Small intestine (tissue), 7 donors: ENCODE measurements around the gene CNTD1. TPM values are rescaled to one million over a fixed set of nuclear protein-coding genes. Genes with fewer than 3 reads are reported as not detected.

ENCODE experiments used
- DNase-seq, 2 donors: peaks; one replicate each; pipeline versions ENCODE4 v3.0.0 to v3.0.0-alpha.2; 2013
- FAIRE-seq: peaks from 2 replicates; lab custom pipeline; 2012; peaks lifted over from hg19 to GRCh38; lab: Jason Lieb, UNC
- H3K27ac ChIP-seq, 3 donors: one replicate each; pipeline ENCODE4 v1.5.1; 2013; ENCODE audit warnings: low read length in 2 of 3, mild to moderate bottlenecking in 2 of 3, control low read depth in 1 of 3, inconsistent platforms in 1 of 3, low read depth in 1 of 3, moderate library complexity in 1 of 3
- H3K27me3 ChIP-seq, 3 donors: one replicate each; pipeline ENCODE4 v1.6.1; 2013; ENCODE audit warnings: low read length in 3 of 3, inconsistent platforms in 1 of 3; ENCODE audit not compliant: control insufficient read depth in 3 of 3, insufficient read depth in 3 of 3
- H3K36me3 ChIP-seq, 3 donors: one replicate each; pipeline ENCODE4 v1.6.1; 2013; ENCODE audit warnings: low read length in 3 of 3, inconsistent platforms in 1 of 3, low read depth in 1 of 3, mild to moderate bottlenecking in 1 of 3, moderate library complexity in 1 of 3; ENCODE audit not compliant: control insufficient read depth in 3 of 3, insufficient read depth in 2 of 3
- H3K4me1 ChIP-seq, 3 donors: one replicate each; pipeline ENCODE4 v1.6.1; 2013; ENCODE audit warnings: low read length in 2 of 3, inconsistent platforms in 1 of 3, low read depth in 1 of 3, mild to moderate bottlenecking in 1 of 3, moderate library complexity in 1 of 3; ENCODE audit not compliant: control insufficient read depth in 3 of 3, insufficient read depth in 2 of 3
- H3K4me3 ChIP-seq, 3 donors: one replicate each; pipeline ENCODE4 v1.5.1; 2013; ENCODE audit warnings: low read length in 3 of 3, control low read depth in 1 of 3, inconsistent platforms in 1 of 3, low read depth in 1 of 3, mild to moderate bottlenecking in 1 of 3, moderate library complexity in 1 of 3
- H3K9me3 ChIP-seq, 2 donors: one replicate each; pipeline ENCODE4 v1.6.1; 2013; ENCODE audit warnings: low read depth in 1 of 2, low read length in 1 of 2; ENCODE audit not compliant: control insufficient read depth in 2 of 2, insufficient read depth in 1 of 2
- WGBS, 3 donors: extraction: QIAGEN DNeasy Blood & Tissue Kit; methylation state at CpG; one replicate each; pipeline ENCODE4 v1.1.7; 2013; 5-methylcytosine and 5-hydroxymethylcytosine counted together
- polyA plus RNA-seq, 4 donors: library from polyadenylated mRNA; stranded (reverse) in 3 of 4; unstranded in 1 of 4; fragments of 200-250 nt in 3 of 4; fragments of 120-200 nt in 1 of 4; gene quantifications; one replicate each; pipeline versions ENCODE4 v1.2.1 to v1.2.3, GENCODE V29; 2013
- donor health status: healthy with polysubstance abuse.
- donor health status: control.
- donor health status: control.
- donor health status: Bipolar disorder and iron deficiency.
- donor health status: healthy.

CNTD1 gene
- polyA plus RNA-seq, 4 donors = 0.52 to 2.3 TPM; not detected in 2

DNA sequence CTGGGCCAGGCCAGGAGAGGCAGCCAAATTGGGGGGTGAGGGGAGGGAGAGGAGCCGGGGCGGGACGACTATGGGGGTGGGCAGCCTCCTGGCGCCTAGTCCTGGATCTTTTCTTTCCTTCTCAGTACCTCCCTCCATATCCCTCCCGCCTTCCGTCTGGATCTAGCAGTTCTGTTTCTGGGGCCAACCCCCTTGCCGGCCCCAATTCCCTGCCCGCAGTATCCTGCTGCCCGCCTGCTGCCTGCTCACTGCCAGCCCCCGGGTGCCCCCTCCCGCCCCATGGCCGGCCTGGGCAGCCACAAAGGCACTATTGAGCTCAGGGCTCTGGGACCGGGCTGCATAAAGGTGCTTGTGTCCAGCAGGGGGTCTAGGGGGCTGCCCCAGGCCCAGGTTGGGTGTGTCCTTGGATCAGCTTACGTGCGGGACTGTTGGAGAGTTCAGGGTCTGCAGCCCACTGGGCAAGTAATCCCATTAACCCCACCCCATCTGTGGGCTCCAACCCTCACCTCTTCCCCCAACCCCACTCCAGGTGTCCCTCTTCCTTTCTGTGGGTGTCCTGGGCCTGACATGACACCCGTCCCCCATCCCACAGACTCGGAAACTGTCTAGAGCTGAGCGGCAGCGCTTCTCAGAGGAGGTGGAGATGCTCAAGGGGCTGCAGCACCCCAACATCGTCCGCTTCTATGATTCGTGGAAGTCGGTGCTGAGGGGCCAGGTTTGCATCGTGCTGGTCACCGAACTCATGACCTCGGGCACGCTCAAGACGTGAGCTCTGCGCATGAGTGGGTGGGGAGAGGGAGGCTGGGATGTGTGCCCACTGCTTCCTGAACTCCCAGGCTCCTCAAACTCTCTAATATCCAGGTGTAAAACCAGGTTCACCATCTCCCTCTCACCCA, 16.2 kb upstream of the CNTD1 start:
- H3K36me3 ChIP-seq = peaks cover 0 to 71% (median 6%) of the 10 kb centered on the region in 3 donors
- peaks cover 0 to 40% (median 0%) of the 10 kb centered on the region in 3 donors for H3K4me1 ChIP-seq
- no peak for DNase-seq
- peak overlapping the region in 1 of 3 donors; percentile 60 for H3K4me3 ChIP-seq
- WGBS, 3 donors = 26 to 38% (median 38%) methylated on average over 24 to 29 of the region's 29 CpGs
- H3K9me3 ChIP-seq = no peaks in the 10 kb centered on the region
- no peak for FAIRE-seq
- peaks cover 0 to 56% (median 13%) of the 10 kb centered on the region in 3 donors for H3K27me3 ChIP-seq
- H3K27ac ChIP-seq = no peak overlapping the region

DNA sequence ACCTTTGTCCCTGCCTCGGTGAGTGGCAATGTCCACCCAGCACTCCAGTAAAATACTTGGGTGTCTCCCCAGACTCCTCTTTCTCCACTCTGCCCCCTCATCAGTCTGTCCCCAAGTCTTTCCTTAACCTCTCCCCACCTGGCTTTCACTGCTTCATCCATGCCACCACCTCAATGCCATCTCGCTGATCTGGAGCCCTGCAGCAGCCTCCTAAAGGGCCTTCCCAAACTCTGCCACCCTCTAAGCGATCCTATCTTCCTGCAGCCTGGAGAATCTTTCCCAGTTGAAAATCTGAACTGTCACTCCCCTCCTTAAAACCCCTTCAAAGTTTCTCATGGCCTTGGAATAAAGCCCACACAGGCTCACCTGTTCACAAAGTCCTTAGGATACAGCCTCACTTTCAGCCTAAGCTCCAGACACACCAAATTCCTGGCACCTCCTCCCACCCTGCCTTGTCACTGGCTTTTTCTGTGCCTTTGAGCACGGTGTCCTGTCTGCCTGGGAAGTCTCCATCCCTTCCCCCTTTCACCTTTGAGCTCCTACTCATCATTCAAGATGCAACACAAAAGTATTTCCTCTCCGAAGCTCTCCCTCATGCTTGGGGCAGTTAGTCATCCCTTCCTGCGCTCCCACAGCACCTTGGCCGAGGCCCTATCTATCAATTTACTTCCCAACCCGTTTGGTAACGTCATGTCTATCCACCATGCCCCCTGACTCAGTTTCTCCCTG, 15.4 kb upstream of the CNTD1 start:
- Histone ChIP-seq H3K27me3 (peaks cover 0 to 56% (median 13%) of the 10 kb centered on the region in 3 donors), H3K36me3 (peaks cover 0 to 70% (median 2%) of the 10 kb centered on the region in 3 donors), H3K4me1 (peaks cover 0 to 40% (median 0%) of the 10 kb centered on the region in 3 donors), H3K27ac (no peak overlapping the region), H3K4me3 (peak overlapping the region in 1 of 3 donors; percentile 60), H3K9me3 (no peaks in the 10 kb centered on the region)
- DNase-seq (no peak), FAIRE-seq (no peak)
- 35 to 51% (median 44%) methylated on average over 9 of the region's 9 CpGs for WGBS, 3 donors

DNA sequence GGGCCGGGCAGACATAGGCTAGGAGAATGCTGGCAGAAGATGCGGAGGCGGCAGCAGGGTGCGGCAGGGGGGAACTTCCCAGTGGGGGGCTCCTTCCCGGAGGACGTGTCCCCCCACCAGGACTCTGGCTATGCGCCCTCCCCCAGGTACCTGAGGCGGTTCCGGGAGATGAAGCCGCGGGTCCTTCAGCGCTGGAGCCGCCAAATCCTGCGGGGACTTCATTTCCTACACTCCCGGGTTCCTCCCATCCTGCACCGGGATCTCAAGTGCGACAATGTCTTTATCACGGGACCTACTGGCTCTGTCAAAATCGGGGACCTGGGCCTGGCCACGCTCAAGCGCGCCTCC, 14.9 kb upstream of the CNTD1 start:
- 40 to 84% (median 68%) methylated on average over 22 of the region's 22 CpGs for WGBS, 3 donors
- Histone ChIP-seq H3K4me1 (peaks cover 0 to 39% (median 0%) of the 10 kb centered on the region in 3 donors), H3K4me3 (no peak overlapping the region), H3K27me3 (peaks cover 0 to 56% (median 13%) of the 10 kb centered on the region in 3 donors), H3K27ac (no peak overlapping the region), H3K36me3 (peaks cover 0 to 70% (median 2%) of the 10 kb centered on the region in 3 donors), H3K9me3 (no peaks in the 10 kb centered on the region)
- DNase-seq (no peak), FAIRE-seq (no peak)

DNA sequence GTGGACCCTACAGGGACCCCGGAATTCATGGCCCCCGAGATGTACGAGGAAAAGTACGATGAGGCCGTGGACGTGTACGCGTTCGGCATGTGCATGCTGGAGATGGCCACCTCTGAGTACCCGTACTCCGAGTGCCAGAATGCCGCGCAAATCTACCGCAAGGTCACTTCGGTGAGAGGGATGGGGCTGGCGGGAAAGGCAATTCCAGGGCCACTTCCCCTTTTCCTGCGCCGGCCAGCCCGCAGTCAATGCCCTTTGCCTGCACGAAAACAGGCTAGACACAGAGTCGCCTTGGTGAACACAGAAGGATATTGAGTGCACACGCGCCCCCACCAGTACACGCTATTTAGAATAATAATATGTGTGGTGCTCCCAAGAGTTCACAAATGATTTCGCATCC, 14.3 kb upstream of the CNTD1 start:
- 46 to 81% (median 68%) methylated on average over 23 to 25 of the region's 25 CpGs for WGBS, 3 donors
- H3K27ac ChIP-seq = no peak overlapping the region
- H3K4me3 ChIP-seq = no peak overlapping the region
- H3K4me1 ChIP-seq = peaks cover 0 to 32% (median 0%) of the 10 kb centered on the region in 3 donors
- DNase-seq = no peak
- peaks cover 0 to 56% (median 13%) of the 10 kb centered on the region in 3 donors for H3K27me3 ChIP-seq
- no peak for FAIRE-seq
- peaks cover 0 to 67% (median 0%) of the 10 kb centered on the region in 3 donors for H3K36me3 ChIP-seq
- no peaks in the 10 kb centered on the region for H3K9me3 ChIP-seq

DNA sequence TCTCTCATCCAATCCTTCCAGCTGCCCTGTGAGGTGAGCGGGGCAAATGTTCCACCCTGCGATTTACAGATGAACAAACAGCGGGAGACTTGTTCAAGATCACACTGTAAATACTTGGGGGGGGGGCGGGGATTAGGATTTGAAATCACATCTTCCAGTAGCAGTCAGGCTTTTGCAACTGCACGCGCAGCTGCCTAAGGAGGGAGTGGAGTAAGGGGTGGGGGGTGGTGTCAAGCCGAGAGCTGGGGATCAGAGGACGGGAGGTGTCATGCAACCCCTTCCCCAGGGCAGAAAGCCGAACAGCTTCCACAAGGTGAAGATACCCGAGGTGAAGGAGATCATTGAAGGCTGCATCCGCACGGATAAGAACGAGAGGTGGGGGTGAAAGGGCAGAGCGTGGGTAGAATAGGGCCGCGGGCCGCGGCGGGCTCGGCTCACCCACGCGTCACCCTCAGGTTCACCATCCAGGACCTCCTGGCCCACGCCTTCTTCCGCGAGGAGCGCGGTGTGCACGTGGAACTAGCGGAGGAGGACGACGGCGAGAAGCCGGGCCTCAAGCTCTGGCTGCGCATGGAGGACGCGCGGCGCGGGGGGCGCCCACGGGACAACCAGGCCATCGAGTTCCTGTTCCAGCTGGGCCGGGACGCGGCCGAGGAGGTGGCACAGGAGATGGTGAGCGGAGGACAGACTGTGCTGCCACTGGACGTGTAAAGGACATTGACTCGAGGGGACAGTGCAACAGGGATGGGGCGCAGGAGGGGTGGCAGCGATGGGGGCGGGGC, 13.7 kb upstream of the CNTD1 start:
- peaks cover 0 to 56% (median 13%) of the 10 kb centered on the region in 3 donors for H3K27me3 ChIP-seq
- peaks cover 0 to 61% (median 0%) of the 10 kb centered on the region in 3 donors for H3K36me3 ChIP-seq
- DNase-seq (no peak), FAIRE-seq (no peak)
- no peaks in the 10 kb centered on the region for H3K9me3 ChIP-seq
- WGBS, 3 donors = 39 to 86% (median 61%) methylated on average over 46 to 52 of the region's 52 CpGs
- peaks cover 0 to 26% (median 0%) of the 10 kb centered on the region in 3 donors for H3K4me1 ChIP-seq
- H3K4me3 ChIP-seq = no peak overlapping the region
- H3K27ac ChIP-seq = no peak overlapping the region

DNA sequence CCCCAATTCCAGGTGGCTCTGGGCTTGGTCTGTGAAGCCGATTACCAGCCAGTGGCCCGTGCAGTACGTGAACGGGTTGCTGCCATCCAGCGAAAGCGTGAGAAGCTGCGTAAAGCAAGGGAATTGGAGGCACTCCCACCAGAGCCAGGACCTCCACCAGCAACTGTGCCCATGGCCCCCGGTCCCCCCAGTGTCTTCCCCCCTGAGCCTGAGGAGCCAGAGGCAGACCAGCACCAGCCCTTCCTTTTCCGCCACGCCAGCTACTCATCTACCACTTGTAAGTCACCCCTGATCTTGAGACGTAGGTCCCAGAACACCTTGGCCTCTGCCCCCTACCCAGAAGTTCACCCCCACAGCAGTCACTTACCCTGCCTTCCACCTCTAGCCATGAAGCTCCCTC, 11.4 kb upstream of the CNTD1 start:
- DNase-seq = no peak
- peaks cover 0 to 44% (median 10%) of the 10 kb centered on the region in 3 donors for H3K27me3 ChIP-seq
- FAIRE-seq = no peak
- H3K27ac ChIP-seq = no peak overlapping the region
- H3K9me3 ChIP-seq = no peaks in the 10 kb centered on the region
- H3K36me3 ChIP-seq = peaks cover 0 to 62% (median 0%) of the 10 kb centered on the region in 3 donors
- WGBS, 3 donors = 88 to 94% (median 93%) methylated on average over 11 of the region's 11 CpGs
- H3K4me1 ChIP-seq = peaks cover 0 to 11% (median 0%) of the 10 kb centered on the region in 3 donors
- no peak overlapping the region for H3K4me3 ChIP-seq

DNA sequence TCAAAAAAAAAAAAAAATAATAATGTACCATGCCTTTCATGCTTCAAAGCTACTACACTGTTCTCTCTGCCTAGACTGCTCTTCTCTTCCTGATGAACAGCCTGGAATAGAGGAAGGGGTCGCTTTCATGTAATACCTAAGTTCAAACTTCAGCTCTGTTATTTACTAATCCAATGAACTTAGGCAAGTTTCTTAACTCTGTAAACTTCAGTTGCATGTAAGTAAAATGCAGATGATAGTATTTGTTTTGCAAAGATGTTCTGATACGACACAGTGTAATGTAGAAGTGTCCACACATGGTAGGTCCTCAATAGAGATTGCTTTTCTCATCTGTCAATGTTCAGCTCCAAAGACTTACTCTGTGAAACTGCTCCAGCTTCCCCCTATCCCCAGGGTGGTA, 6.7 kb upstream of the CNTD1 start:
- FAIRE-seq (no peak), DNase-seq (no peak)
- peaks cover 0 to 60% (median 0%) of the 10 kb centered on the region in 3 donors for H3K36me3 ChIP-seq
- H3K27ac ChIP-seq = no peak overlapping the region
- WGBS, 3 donors = 73 to 80% (median 75%) methylated on average over 2 of the region's 2 CpGs
- H3K9me3 ChIP-seq = no peaks in the 10 kb centered on the region
- peaks cover 0 to 3% (median 0%) of the 10 kb centered on the region in 3 donors for H3K27me3 ChIP-seq
- no peak overlapping the region for H3K4me3 ChIP-seq
- H3K4me1 ChIP-seq = peaks cover 0 to 16% (median 0%) of the 10 kb centered on the region in 3 donors
